GM12878 (cell line): Measurements from ENCODE around the gene IL20RB.

ENCODE experiments used
- CREB1 ChIP-seq: IDR thresholded peaks from 2 replicates; pipeline ENCODE4 v1.6.1; 2012; ENCODE audit warnings: low read depth, mild to moderate bottlenecking, inconsistent platforms
- GABPA ChIP-seq: IDR thresholded peaks from 2 replicates; pipeline ENCODE4 v1.6.1; 2014; ENCODE audit warnings: antibody characterized with exemption, low read depth, mild to moderate bottlenecking, inconsistent platforms
- POLR2A ChIP-seq: IDR thresholded peaks from 2 replicates; pipeline ENCODE4 v1.6.1; 2011; ENCODE audit warnings: low read depth, mild to moderate bottlenecking, low read length
- POLR2AphosphoS5 ChIP-seq: IDR thresholded peaks from 2 replicates; pipeline ENCODE4 v1.6.1; 2011; ENCODE audit warnings: mild to moderate bottlenecking, low read length, inconsistent platforms
- SIN3A ChIP-seq: IDR thresholded peaks from 2 replicates; pipeline ENCODE4 v1.6.1; 2012; ENCODE audit warnings: low read depth, low read length, improper control_type of control experiment
- SRF ChIP-seq, 2 experiments: IDR thresholded peaks; 2 replicates each; pipeline ENCODE4 v1.6.1; 2011; ENCODE audit warnings: low read depth in 2 of 2, low read length in 2 of 2, mild to moderate bottlenecking in 1 of 2, moderate library complexity in 1 of 2
- TBL1XR1 ChIP-seq: IDR thresholded peaks from 2 replicates; pipeline ENCODE4 v1.6.1; 2012; ENCODE audit warnings: low read depth, low read length, improper control_type of control experiment
- TF ChIP-seq, protein P1 (sequence below), 3 experiments: IDR thresholded peaks in 2 of 3; conservative IDR thresholded peaks in 1 of 3; 2 replicates each; pipeline ENCODE4 v1.5.1; 2011; ENCODE audit warnings: low read depth in 3 of 3, low read length in 3 of 3, mild to moderate bottlenecking in 3 of 3, control low read depth in 2 of 3, moderate library complexity in 2 of 3, inconsistent platforms in 1 of 3, mixed read lengths in 1 of 3; ENCODE audit not compliant: control insufficient read depth in 2 of 3, insufficient read depth in 1 of 3; ENCODE audit errors: extremely low read depth in 1 of 3
- TF ChIP-seq, protein P2 (sequence below): IDR thresholded peaks from 2 replicates; pipeline ENCODE4 v1.6.1; 2011; ENCODE audit warnings: low read depth, mild to moderate bottlenecking, low read length, moderate library complexity, borderline replicate concordance; ENCODE audit errors: extremely low read depth
- TF ChIP-seq, protein P3 (sequence below): fragments of 450-650 bp; IDR thresholded peaks from 2 replicates; pipeline ENCODE4 v1.6.1; 2016; ENCODE audit warnings: mild to moderate bottlenecking
- TF ChIP-seq, protein P4 (sequence below): IDR thresholded peaks from 2 replicates; pipeline ENCODE4 v1.6.1; 2011; ENCODE audit warnings: low read depth, low read length, improper control_type of control experiment, borderline replicate concordance
- TF ChIP-seq, protein P5 (sequence below): fragments of 450-650 bp; IDR thresholded peaks from 2 replicates; pipeline ENCODE4 v1.6.1; 2017; ENCODE audit warnings: mild to moderate bottlenecking, moderate library complexity

DNA sequence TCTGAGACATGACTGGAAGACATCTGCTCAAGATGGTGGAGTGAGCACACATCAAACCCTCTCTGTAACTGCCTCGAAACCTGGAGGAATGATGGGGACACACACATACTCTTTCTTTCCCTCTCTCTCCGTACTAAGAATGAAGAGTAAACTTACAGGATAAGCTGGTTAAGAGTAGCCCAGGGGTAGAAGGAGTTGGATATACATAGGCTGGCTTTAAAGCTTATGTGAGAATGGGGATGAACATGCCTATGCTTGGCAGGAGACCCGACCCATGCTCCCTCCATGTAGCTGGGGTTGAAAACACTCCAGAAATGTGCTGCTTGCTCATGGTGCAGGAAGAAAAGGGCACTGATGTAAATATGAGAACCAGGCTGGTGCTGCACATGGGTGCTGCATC, 68.9 kb downstream of the IL20RB start:
- TF ChIP-seq, protein P1, sequence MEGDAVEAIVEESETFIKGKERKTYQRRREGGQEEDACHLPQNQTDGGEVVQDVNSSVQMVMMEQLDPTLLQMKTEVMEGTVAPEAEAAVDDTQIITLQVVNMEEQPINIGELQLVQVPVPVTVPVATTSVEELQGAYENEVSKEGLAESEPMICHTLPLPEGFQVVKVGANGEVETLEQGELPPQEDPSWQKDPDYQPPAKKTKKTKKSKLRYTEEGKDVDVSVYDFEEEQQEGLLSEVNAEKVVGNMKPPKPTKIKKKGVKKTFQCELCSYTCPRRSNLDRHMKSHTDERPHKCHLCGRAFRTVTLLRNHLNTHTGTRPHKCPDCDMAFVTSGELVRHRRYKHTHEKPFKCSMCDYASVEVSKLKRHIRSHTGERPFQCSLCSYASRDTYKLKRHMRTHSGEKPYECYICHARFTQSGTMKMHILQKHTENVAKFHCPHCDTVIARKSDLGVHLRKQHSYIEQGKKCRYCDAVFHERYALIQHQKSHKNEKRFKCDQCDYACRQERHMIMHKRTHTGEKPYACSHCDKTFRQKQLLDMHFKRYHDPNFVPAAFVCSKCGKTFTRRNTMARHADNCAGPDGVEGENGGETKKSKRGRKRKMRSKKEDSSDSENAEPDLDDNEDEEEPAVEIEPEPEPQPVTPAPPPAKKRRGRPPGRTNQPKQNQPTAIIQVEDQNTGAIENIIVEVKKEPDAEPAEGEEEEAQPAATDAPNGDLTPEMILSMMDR (IDR thresholded peaks at IDR 0.05 in 2 of 3, conservative IDR thresholded peaks at IDR 0.05 in 1 of 3; ENCODE audit: control insufficient read depth in 2 of 3, extremely low read depth in 1 of 3, insufficient read depth in 1 of 3, low read depth in 3 of 3, low read length in 3 of 3): no peak
- TF ChIP-seq POLR2AphosphoS5 (no peak), POLR2A (no peak), TBL1XR1 (no peak), GABPA (no peak), SIN3A (no peak), CREB1 (no peak), SRF (IDR thresholded peaks at IDR 0.05; ENCODE audit: low read depth in 2 of 2, low read length in 2 of 2) (no peak)
- TF ChIP-seq, protein P2, sequence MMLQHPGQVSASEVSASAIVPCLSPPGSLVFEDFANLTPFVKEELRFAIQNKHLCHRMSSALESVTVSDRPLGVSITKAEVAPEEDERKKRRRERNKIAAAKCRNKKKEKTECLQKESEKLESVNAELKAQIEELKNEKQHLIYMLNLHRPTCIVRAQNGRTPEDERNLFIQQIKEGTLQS: no peak
- TF ChIP-seq, protein P3, sequence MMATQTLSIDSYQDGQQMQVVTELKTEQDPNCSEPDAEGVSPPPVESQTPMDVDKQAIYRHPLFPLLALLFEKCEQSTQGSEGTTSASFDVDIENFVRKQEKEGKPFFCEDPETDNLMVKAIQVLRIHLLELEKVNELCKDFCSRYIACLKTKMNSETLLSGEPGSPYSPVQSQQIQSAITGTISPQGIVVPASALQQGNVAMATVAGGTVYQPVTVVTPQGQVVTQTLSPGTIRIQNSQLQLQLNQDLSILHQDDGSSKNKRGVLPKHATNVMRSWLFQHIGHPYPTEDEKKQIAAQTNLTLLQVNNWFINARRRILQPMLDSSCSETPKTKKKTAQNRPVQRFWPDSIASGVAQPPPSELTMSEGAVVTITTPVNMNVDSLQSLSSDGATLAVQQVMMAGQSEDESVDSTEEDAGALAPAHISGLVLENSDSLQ: no peak
- TF ChIP-seq, protein P4, sequence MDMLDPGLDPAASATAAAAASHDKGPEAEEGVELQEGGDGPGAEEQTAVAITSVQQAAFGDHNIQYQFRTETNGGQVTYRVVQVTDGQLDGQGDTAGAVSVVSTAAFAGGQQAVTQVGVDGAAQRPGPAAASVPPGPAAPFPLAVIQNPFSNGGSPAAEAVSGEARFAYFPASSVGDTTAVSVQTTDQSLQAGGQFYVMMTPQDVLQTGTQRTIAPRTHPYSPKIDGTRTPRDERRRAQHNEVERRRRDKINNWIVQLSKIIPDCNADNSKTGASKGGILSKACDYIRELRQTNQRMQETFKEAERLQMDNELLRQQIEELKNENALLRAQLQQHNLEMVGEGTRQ: no peak
- TF ChIP-seq, protein P5, sequence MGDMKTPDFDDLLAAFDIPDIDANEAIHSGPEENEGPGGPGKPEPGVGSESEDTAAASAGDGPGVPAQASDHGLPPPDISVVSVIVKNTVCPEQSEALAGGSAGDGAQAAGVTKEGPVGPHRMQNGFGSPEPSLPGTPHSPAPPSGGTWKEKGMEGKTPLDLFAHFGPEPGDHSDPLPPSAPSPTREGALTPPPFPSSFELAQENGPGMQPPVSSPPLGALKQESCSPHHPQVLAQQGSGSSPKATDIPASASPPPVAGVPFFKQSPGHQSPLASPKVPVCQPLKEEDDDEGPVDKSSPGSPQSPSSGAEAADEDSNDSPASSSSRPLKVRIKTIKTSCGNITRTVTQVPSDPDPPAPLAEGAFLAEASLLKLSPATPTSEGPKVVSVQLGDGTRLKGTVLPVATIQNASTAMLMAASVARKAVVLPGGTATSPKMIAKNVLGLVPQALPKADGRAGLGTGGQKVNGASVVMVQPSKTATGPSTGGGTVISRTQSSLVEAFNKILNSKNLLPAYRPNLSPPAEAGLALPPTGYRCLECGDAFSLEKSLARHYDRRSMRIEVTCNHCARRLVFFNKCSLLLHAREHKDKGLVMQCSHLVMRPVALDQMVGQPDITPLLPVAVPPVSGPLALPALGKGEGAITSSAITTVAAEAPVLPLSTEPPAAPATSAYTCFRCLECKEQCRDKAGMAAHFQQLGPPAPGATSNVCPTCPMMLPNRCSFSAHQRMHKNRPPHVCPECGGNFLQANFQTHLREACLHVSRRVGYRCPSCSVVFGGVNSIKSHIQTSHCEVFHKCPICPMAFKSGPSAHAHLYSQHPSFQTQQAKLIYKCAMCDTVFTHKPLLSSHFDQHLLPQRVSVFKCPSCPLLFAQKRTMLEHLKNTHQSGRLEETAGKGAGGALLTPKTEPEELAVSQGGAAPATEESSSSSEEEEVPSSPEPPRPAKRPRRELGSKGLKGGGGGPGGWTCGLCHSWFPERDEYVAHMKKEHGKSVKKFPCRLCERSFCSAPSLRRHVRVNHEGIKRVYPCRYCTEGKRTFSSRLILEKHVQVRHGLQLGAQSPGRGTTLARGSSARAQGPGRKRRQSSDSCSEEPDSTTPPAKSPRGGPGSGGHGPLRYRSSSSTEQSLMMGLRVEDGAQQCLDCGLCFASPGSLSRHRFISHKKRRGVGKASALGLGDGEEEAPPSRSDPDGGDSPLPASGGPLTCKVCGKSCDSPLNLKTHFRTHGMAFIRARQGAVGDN: no peak
